SK-N-SH (cell line): ENCODE data around the gene ZP1.
"Not testable (repeated sequence)": the region's sequence is repeated elsewhere in the genome, so short reads cannot be mapped to it uniquely, and the experiment has no call there.

Experiments
- EZH2phosphoT487 ChIP-seq: fragments of 200-600 bp; sonication (generic); IDR thresholded peaks from 2 replicates; pipeline ENCODE4 v1.6.1; 2017; ENCODE audit warnings: low read depth, mixed run types, mild to moderate bottlenecking, antibody characterized with exemption, moderate library complexity, borderline replicate concordance
- JUND ChIP-seq: IDR thresholded peaks from 2 replicates; pipeline ENCODE4 v1.4.0; 2012
- MAX ChIP-seq: IDR thresholded peaks from 2 replicates; pipeline ENCODE4 v1.4.0; 2012; ENCODE audit warnings: low read depth
- TEAD4 ChIP-seq: IDR thresholded peaks from 2 replicates; pipeline ENCODE4 v1.4.0; 2012; ENCODE audit warnings: mild to moderate bottlenecking, borderline replicate concordance; ENCODE audit not compliant: insufficient read depth
- TF ChIP-seq, protein P1 (sequence below): fragments of 200-600 bp; sonication (generic); IDR thresholded peaks from 2 replicates; pipeline ENCODE4 v1.6.1; 2017; ENCODE audit warnings: antibody characterized with exemption, mild to moderate bottlenecking, moderate library complexity

GRCh38 chr11:60823745-60824306, 43.5 kb upstream of the ZP1 start:
- not testable (repeated sequence) for TF ChIP-seq TEAD4, MAX, EZH2phosphoT487, JUND
- TF ChIP-seq, protein P1, sequence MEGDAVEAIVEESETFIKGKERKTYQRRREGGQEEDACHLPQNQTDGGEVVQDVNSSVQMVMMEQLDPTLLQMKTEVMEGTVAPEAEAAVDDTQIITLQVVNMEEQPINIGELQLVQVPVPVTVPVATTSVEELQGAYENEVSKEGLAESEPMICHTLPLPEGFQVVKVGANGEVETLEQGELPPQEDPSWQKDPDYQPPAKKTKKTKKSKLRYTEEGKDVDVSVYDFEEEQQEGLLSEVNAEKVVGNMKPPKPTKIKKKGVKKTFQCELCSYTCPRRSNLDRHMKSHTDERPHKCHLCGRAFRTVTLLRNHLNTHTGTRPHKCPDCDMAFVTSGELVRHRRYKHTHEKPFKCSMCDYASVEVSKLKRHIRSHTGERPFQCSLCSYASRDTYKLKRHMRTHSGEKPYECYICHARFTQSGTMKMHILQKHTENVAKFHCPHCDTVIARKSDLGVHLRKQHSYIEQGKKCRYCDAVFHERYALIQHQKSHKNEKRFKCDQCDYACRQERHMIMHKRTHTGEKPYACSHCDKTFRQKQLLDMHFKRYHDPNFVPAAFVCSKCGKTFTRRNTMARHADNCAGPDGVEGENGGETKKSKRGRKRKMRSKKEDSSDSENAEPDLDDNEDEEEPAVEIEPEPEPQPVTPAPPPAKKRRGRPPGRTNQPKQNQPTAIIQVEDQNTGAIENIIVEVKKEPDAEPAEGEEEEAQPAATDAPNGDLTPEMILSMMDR, result not testable (repeated sequence)
